A549 treated with ZK216348 at 1 μM for 4 hours (cell line): ENCODE measurements around the gene STAT2. TPM values are rescaled to one million over a fixed set of nuclear protein-coding genes. Genes with fewer than 3 reads are reported as not detected.

Experiments used
- total RNA-seq: library from RNA; stranded (reverse); fragments of 200-300 nt; extraction: Qiagen RNA extraction; gene quantifications from 5 replicates; pipeline ENCODE4 v1.2.3, GENCODE V29; 2022; ENCODE audit warnings: low read depth

Gene STAT2
- total RNA-seq, result 11.3 to 15.1 TPM (median 12.0 TPM) in 5 replicates

GRCh38 chr12:56359851-56360767, at the start of gene STAT2:
STAT2 (minus strand) TSS chr12:56360107; CDS start chr12:56356571, 3,536 bp downstream.

GRCh38 chr12:56362130-56363059, 2.5 kb upstream of the STAT2 start, which contains the start of gene APOF:
APOF (minus strand) TSS chr12:56362857; CDS start chr12:56362745, 112 bp downstream.

GRCh38 chr12:56338308-56339157, 21.4 kb downstream of the STAT2 start, which contains the start of gene IL23A:
IL23A (plus strand) TSS chr12:56338884; CDS start chr12:56339045, 161 bp downstream.

GRCh38 chr12:56333679-56334489, 26.0 kb downstream of the STAT2 start, which contains the start of gene PAN2:
PAN2 (minus strand) TSS chr12:56334000; CDS start chr12:56333094, 906 bp downstream.

GRCh38 chr12:56315622-56316473, 44.1 kb downstream of the STAT2 start, which contains the start of gene CNPY2:
CNPY2 (minus strand) TSS chr12:56315988; CDS start chr12:56315217, 771 bp downstream.

GRCh38 chr12:56299853-56300643, 59.9 kb downstream of the STAT2 start, which contains the start of gene CS:
CS (minus strand) TSS chr12:56300330; CDS start chr12:56300201, 129 bp downstream.

Other genes starting within 250 kb of the STAT2 start
- 5,330 to 6,068 TPM (median 5,698 TPM) in 5 replicates for gene RPL41, start 243.5 kb downstream of the STAT2 start, total RNA-seq
- 1.9 to 4.3 TPM (median 3.3 TPM) in 5 replicates for gene ZC3H10, start 241.8 kb downstream of the STAT2 start, total RNA-seq
- 50.9 to 78.2 TPM (median 70.6 TPM) in 5 replicates for gene ESYT1, start 231.8 kb downstream of the STAT2 start, total RNA-seq
- 70.2 to 85.1 TPM (median 77.2 TPM) in 5 replicates for gene MYL6B, start 207.5 kb downstream of the STAT2 start, total RNA-seq
- 2,092 to 3,261 TPM (median 2,304 TPM) in 5 replicates for gene MYL6, start 201.7 kb downstream of the STAT2 start, total RNA-seq
- 27.7 to 41.8 TPM (median 41.3 TPM) in 5 replicates for gene SMARCC2, start 170.6 kb downstream of the STAT2 start, total RNA-seq
- gene RNF41, start 138.2 kb downstream of the STAT2 start, total RNA-seq, result 22.5 to 29.2 TPM (median 24.2 TPM) in 5 replicates
- 58.8 to 64.0 TPM (median 61.2 TPM) in 5 replicates for gene NABP2, start 135.8 kb downstream of the STAT2 start, total RNA-seq
- 0.21 TPM in 1 of 5 replicates, not detected in the others for gene SLC39A5, start 130.1 kb downstream of the STAT2 start, total RNA-seq
- 30.3 to 53.2 TPM (median 47.3 TPM) in 5 replicates for gene ANKRD52, start 101.7 kb downstream of the STAT2 start, total RNA-seq
- gene COQ10A, start 93.2 kb downstream of the STAT2 start, total RNA-seq, result 16.1 to 18.7 TPM (median 17.7 TPM) in 5 replicates
- 154 to 178 TPM (median 157 TPM) in 5 replicates for gene CS, start 59.8 kb downstream of the STAT2 start, total RNA-seq
- gene CNPY2, start 44.1 kb downstream of the STAT2 start, total RNA-seq, result 128 to 145 TPM (median 143 TPM) in 5 replicates
- 10.7 to 20.5 TPM (median 16.5 TPM) in 5 replicates for gene PAN2, start 26.1 kb downstream of the STAT2 start, total RNA-seq
- gene IL23A, start 21.2 kb downstream of the STAT2 start, total RNA-seq, result 0.31 to 0.70 TPM (median 0.46 TPM) in 5 replicates
- not detected in 5 replicates for gene APOF, start 2.8 kb upstream of the STAT2 start, total RNA-seq
- gene TIMELESS, start 89.3 kb upstream of the STAT2 start, total RNA-seq, result 31.9 to 39.8 TPM (median 38.2 TPM) in 5 replicates
- not detected in 5 replicates for gene MIP, start 94.5 kb upstream of the STAT2 start, total RNA-seq
- gene SPRYD4, start 108.5 kb upstream of the STAT2 start, total RNA-seq, result 1.5 to 2.0 TPM (median 1.9 TPM) in 5 replicates
- gene GLS2, start 128.1 kb upstream of the STAT2 start, total RNA-seq, result 0.12 to 1.5 TPM (median 0.27 TPM) in 3 of 5 replicates, not detected in the others
- 8.0 to 16.8 TPM (median 14.3 TPM) in 5 replicates for gene RBMS2, start 161.7 kb upstream of the STAT2 start, total RNA-seq